Suprapubic skin (tissue), 4 donors: ENCODE results near the gene HEBP1. TPM values are rescaled to one million over a fixed set of nuclear protein-coding genes. Genes with fewer than 3 reads are reported as not detected.

ENCODE experiments used
- DNase-seq, 2 donors: peaks; one replicate each; pipeline ENCODE4 v3.0.0-alpha.2; 2019; ENCODE audit warnings: low spot score in 2 of 2
- H3K27ac ChIP-seq: fragments of 200-600 bp; sonication (generic); one replicate; pipeline ENCODE4 v1.5.1; 2019
- H3K27me3 ChIP-seq: fragments of 200-600 bp; sonication (generic); one replicate; pipeline ENCODE4 v1.5.1; 2019
- H3K36me3 ChIP-seq: fragments of 200-600 bp; sonication (generic); one replicate; pipeline ENCODE4 v1.5.1; 2019
- H3K4me1 ChIP-seq: fragments of 200-600 bp; sonication (generic); one replicate; pipeline ENCODE4 v1.5.1; 2019
- H3K4me3 ChIP-seq: fragments of 200-600 bp; sonication (generic); one replicate; pipeline ENCODE4 v1.5.1; 2019; ENCODE audit warnings: mild to moderate bottlenecking
- H3K9me3 ChIP-seq: fragments of 200-600 bp; sonication (generic); one replicate; pipeline ENCODE4 v1.5.1; 2019
- CTCF ChIP-seq, 2 donors: fragments of 200-600 bp in 1 of 2; fragments of 450-650 bp in 1 of 2; sonication (generic) in 1 of 2; IDR thresholded peaks; one replicate each; pipeline ENCODE4 v1.5.1; 2016 to 2019; ENCODE audit warnings: antibody characterized with exemption in 2 of 2, mild to moderate bottlenecking in 1 of 2, moderate library complexity in 1 of 2
- EP300 ChIP-seq: sonication (generic); formaldehyde crosslinking; IDR thresholded peaks from one replicate; pipeline ENCODE4 v1.6.1; 2017; ENCODE audit warnings: antibody characterized with exemption
- POLR2A ChIP-seq, 2 donors: fragments of 450-650 bp; IDR thresholded peaks; one replicate each; pipeline ENCODE4 v1.6.1; 2017; ENCODE audit warnings: antibody characterized with exemption in 2 of 2, mild to moderate bottlenecking in 2 of 2, moderate library complexity in 2 of 2
- POLR2AphosphoS5 ChIP-seq, 3 donors: sonication (generic); formaldehyde crosslinking; IDR thresholded peaks; one replicate each; pipeline ENCODE4 v1.6.1; 2017; ENCODE audit warnings: antibody characterized with exemption in 3 of 3
- WGBS: methylation state at CpG from one replicate; pipeline ENCODE4 v1.1.5; 2018; 5-methylcytosine and 5-hydroxymethylcytosine counted together
- total RNA-seq, 4 donors: library from RNA; depleted of rRNA; stranded (reverse); fragments of >200 nt; gene quantifications; one replicate each; pipeline ENCODE4 v1.1.0, GENCODE V29; 2016

Gene HEBP1
- total RNA-seq, 4 donors from 2014 or later = 34.2 to 38.7 (median 36.2) TPM

- TF ChIP-seq POLR2AphosphoS5 (IDR thresholded peaks at IDR 0.05) (no peak), POLR2A (IDR thresholded peaks at IDR 0.05) (no peak), EP300 (no peak), CTCF (IDR thresholded peaks at IDR 0.05) (no peak)
- H3K4me3 ChIP-seq = peak overlapping the region; percentile 71
- no peaks in the 10 kb centered on the region for H3K9me3 ChIP-seq
- 58% methylated on average over 16 of the region's 16 CpGs for WGBS
- DNase-seq = no peak
- no peaks in the 10 kb centered on the region for H3K36me3 ChIP-seq
- H3K4me1 ChIP-seq = peaks cover 38% of the 10 kb centered on the region
- no peaks in the 10 kb centered on the region for H3K27me3 ChIP-seq
- H3K27ac ChIP-seq = peak overlapping the region; percentile 95
Observed at GRCh38 chr12:13001775-13002040, 1.6 kb upstream of the HEBP1 start.

- DNase-seq = peak; percentile 78 to 81
- Histone ChIP-seq H3K27ac (peak overlapping the region; percentile 95), H3K27me3 (no peaks in the 10 kb centered on the region), H3K9me3 (no peaks in the 10 kb centered on the region), H3K4me1 (peaks cover 43% of the 10 kb centered on the region), H3K36me3 (no peaks in the 10 kb centered on the region), H3K4me3 (peak overlapping the region; percentile 71)
- no peak for TF ChIP-seq POLR2AphosphoS5 (IDR thresholded peaks at IDR 0.05)
- no peak for TF ChIP-seq EP300
- peak in 1 of 2 donors; percentile 47 for TF ChIP-seq CTCF (IDR thresholded peaks at IDR 0.05)
- peak in 1 of 2 donors; percentile 33 for TF ChIP-seq POLR2A (IDR thresholded peaks at IDR 0.05)
- under 1% methylated on average over 32 of the region's 82 CpGs for WGBS
Observed at GRCh38 chr12:13000925-13001774, 1.1 kb upstream of the HEBP1 start.

- Histone ChIP-seq H3K27ac (peak overlapping the region; percentile 95), H3K4me3 (peak overlapping the region; percentile 71), H3K27me3 (no peaks in the 10 kb centered on the region), H3K4me1 (peaks cover 47% of the 10 kb centered on the region), H3K9me3 (no peaks in the 10 kb centered on the region), H3K36me3 (no peaks in the 10 kb centered on the region)
- peak in 1 of 2 donors; percentile 84 for DNase-seq
- WGBS = 0% methylated on average over 15 of the region's 16 CpGs
- no peak for TF ChIP-seq CTCF (IDR thresholded peaks at IDR 0.05)
- no peak for TF ChIP-seq EP300
- TF ChIP-seq POLR2AphosphoS5 (IDR thresholded peaks at IDR 0.05) = no peak
- TF ChIP-seq POLR2A (IDR thresholded peaks at IDR 0.05) = no peak
Observed at GRCh38 chr12:13000616-13000924, 505 bp upstream of the HEBP1 start.

DNA sequence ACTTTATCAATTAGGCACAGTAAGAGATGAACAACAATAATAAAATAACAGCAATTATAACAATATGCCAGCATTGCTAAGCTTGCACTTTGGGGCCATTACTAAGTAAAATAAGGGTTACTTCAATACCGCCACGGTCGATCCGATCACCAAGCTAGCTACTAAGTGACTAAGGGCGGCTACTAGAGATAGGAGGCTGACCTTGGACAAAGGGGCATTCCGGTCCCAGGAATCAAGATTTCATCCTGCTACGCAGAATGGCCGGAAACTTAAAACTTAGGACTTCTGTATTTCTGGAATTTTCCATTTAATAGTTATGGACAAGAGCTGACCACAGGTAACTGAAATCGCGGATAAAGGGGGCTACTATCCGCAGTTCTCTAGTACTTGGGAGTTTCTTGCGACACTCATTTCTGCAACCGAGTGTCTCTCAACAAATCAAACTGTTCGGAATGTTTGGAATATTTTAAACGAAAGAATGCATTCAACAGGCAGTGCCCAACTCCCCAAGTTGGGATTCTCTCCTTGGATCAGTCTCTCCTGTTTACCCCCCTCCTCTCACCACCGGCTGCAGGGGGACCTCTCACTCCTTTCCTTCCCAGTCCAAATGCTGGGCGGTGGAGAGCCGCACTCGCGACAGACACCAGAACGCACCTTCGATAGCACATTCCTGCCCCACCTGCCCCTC is 650 bp downstream of the HEBP1 start:
- peak overlapping the region; percentile 95 for H3K27ac ChIP-seq

More for the DNA sequence above, 650 bp downstream of the HEBP1 start:
- H3K4me1 ChIP-seq = peaks cover 50% of the 10 kb centered on the region
- TF ChIP-seq EP300 (no peak), CTCF (IDR thresholded peaks at IDR 0.05) (no peak), POLR2AphosphoS5 (IDR thresholded peaks at IDR 0.05) (no peak), POLR2A (IDR thresholded peaks at IDR 0.05) (no peak)
- H3K36me3 ChIP-seq = no peaks in the 10 kb centered on the region
- H3K9me3 ChIP-seq = no peaks in the 10 kb centered on the region
- DNase-seq = no peak
- WGBS = 14% methylated on average over 22 of the region's 22 CpGs
- peak overlapping the region; percentile 71 for H3K4me3 ChIP-seq
- H3K27me3 ChIP-seq = no peaks in the 10 kb centered on the region
